ENCODE results near the gene DLG1.

Gene DLG1

DNA sequence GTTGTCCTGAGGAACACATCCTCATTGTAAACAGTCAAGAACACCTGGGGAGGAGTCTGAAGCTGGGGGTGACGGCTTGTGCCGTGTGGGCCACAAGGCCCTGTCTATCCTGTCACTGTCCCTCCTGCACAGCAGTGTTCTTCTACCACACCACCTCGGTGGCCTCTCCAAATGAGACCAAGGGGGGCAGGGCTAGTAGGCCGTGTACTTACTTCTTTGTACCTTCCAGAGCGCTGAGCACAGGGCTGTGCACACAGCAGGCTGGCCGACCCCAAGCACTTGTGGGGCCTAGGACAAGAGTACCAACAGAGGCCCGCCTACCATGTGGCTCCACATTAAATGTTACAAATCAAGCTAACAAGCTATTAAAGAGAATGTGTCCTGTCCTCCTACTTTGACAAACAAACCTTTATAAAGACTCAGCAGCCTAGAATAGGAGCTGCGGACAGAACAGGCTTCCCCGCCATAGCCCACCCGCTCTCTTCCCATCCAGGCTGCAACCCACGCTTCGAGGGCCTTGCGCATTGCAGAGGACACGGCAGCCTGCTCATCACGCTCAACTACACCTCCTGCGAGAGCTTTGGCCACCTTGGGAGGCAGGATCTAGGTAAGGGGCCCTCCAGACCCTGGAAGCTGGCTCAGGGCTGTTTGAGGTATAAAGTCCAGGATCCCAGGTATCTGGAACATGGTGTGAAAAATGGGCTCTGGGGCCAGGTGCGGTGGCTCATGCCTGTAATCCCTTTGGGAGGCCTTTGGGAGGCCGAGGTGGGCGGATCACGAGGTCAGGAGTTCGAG, 299.2 kb downstream of the DLG1 start:
- no peak for DNase-seq (ENCODE audit: low read depth in 2 of 2)

DNA sequence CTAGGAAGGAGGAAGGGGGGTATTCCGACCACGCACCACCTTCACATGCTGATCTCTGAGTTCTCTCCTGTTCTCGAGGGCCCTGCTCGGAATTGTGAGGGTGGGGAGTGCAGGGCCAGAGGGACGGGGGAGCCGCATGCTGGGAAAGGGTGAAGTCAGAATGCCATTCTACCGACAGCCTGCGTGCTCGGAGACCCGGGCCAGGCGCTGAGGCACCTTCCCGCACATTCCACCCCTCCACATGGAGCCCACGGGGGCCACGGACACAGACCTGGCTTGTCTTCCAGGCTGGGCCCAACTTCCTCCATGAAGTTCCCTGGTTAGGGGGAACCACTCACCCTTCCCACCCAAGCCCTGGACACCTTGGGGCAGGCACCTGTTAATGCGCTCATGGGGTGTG, 301.1 kb downstream of the DLG1 start:
- DNase-seq (ENCODE audit: low read depth in 2 of 2) = no peak

DNA sequence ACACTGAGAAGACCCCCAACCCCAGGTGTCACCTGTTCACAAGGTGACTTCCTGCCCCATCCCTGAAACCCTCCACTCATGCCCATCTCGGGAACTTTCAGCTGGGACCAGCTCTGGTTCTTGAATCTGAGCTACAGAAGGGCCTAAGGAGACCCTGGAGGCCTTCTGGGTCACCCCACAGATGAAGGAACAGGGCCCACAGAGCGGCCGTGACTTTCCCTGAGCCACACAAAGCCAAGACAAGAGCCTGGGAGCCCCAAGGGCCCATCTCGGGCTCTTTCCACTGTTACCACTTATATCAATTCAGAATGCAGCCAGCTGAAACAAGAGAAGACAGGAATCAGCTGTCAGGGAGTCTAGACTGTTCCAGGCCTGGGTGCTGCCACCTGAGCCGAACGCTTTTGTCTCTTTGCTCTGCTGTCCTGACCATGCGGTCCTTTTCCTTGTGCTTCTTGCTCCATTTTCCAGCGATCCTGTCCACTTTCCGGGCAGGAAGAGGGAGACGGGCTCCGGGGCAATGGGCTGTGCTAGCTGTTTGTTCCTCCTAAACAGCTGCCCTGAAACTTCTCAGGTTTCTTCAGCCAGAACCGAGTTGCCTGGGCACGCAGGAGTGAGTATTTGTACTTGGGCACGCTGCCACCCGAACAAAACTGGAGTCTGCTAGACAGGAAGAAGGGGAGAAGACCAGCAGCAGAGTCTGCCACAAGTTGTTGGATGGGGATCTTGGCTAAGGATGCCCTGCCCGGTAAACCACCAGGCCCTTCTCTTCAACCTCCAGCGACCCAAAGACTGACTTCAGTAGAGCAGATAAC, 301.8 kb downstream of the DLG1 start:
- no peak for DNase-seq (ENCODE audit: low read depth in 2 of 2)

DNA sequence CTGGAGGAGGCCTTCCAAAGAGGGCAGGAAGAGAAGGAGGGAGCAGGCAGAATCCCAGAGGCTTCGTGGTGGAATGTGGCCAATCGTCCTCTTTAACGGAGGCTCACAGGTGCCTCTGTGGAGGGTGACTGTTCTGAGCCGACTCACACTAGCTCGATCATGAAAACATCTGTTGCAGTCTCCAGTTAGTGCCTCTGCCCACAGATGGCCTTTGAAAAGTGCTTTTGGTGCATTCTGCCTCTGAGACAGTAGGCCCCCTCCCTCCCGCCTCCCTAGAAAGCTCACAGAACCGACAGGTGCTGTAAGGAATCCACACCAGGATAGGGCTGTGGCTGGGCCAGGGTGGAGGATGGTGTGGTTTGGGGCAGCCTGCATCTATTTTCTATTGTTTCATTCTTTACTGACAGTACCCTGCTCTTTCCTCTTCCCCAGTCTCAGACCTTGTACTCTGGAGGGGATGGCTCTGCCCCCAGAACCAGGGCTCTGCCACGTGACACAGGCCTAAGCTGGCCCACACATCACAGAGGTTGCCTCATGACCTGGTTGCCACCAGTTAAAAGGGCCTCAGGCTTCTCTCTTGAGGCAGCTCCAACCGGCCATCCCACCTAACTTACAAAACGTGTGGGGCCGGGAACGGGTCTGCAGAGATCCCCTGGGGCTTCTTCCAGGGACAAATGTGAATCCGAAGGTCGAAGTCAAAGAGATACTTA, 302.6 kb downstream of the DLG1 start:
- no peak for DNase-seq (ENCODE audit: low read depth in 2 of 2)

DNA sequence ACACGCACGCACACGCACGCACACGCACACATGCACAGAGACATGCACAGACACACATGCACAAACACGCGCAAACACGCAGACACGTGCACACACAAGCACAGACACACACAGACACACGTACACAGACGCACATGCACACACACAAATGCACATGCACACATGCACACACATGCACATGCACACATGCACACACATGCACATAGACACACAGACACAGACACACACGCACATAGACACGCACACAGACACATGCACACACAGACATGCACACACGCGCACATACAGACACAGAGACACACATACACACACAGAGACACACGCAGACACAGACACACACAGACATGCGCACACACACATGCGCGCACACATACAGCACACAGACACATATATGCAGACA, 303.4 kb downstream of the DLG1 start:
- no peak for DNase-seq (ENCODE audit: low read depth in 2 of 2)

DNA sequence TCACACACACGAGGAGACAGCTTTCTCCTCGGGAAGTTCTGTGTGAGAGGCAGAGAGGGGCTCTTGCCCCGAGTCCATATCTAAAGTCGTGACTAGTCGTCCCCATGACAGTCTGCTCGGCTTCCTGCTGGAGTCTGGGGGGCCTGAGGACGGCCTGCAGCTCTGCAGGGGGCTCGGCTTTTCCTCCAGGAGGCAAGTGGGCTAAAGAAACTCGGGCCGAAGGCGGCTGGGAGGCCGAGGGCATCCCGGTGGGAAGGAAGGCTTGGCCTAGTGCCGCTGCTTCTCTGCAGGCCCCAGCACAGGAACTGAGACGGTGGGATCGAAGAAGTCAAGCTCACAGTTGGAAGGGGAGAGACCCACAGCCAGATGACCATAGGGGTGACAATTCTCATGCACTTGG, 304.4 kb downstream of the DLG1 start:
- DNase-seq (ENCODE audit: low read depth in 2 of 2) = no peak
